Astrocyte (in vitro differentiated cells and primary cell): ENCODE data around the gene SGCE. TPM values are rescaled to one million over a fixed set of nuclear protein-coding genes. Genes with fewer than 3 reads are reported as not detected.

Experiments used
- DNase-seq: peaks from one replicate; pipeline ENCODE4 v3.0.0-alpha.2; 2010; ENCODE audit warnings: low read depth
- FAIRE-seq: peaks from 2 replicates; lab custom pipeline; 2011; peaks lifted over from hg19 to GRCh38; lab: Jason Lieb, UNC
- H2AFZ ChIP-seq: 2 replicates; pipeline ENCODE4 v1.6.0; 2012; ENCODE audit warnings: low read depth, low read length, inconsistent platforms
- H3K27ac ChIP-seq: 2 replicates; pipeline ENCODE4 v1.5.1; 2011; ENCODE audit warnings: low read depth, low read length, inconsistent platforms
- H3K27me3 ChIP-seq: 2 replicates; pipeline ENCODE4 v1.6.0; 2011; ENCODE audit warnings: low read length, inconsistent platforms; ENCODE audit not compliant: insufficient read depth
- H3K36me3 ChIP-seq: 2 replicates; pipeline ENCODE4 v1.5.1; 2011; ENCODE audit warnings: low read length, inconsistent platforms; ENCODE audit not compliant: insufficient read depth
- H3K4me1 ChIP-seq: 2 replicates; pipeline ENCODE4 v1.5.1; 2011; ENCODE audit warnings: low read length, inconsistent platforms; ENCODE audit not compliant: insufficient read depth
- H3K4me2 ChIP-seq: 2 replicates; pipeline ENCODE4 v1.6.0; 2012; ENCODE audit warnings: low read length, inconsistent platforms
- H3K4me3 ChIP-seq: 2 replicates; pipeline ENCODE4 v1.5.1; 2011; ENCODE audit warnings: low read depth, mild to moderate bottlenecking, low read length, inconsistent platforms; ENCODE audit not compliant: insufficient read depth
- H3K79me2 ChIP-seq: 2 replicates; pipeline ENCODE4 v1.6.0; 2012; ENCODE audit warnings: mild to moderate bottlenecking, low read length, inconsistent platforms; ENCODE audit not compliant: insufficient read depth
- H3K9ac ChIP-seq: 2 replicates; pipeline ENCODE4 v1.6.0; 2012; ENCODE audit warnings: mild to moderate bottlenecking, low read length, inconsistent platforms
- H3K9me3 ChIP-seq: 2 replicates; pipeline ENCODE4 v1.5.1; 2012; ENCODE audit warnings: low read depth, mild to moderate bottlenecking, low read length, inconsistent platforms; ENCODE audit not compliant: insufficient read depth
- H4K20me1 ChIP-seq: 2 replicates; pipeline ENCODE4 v1.6.0; 2012; ENCODE audit warnings: low read length, inconsistent platforms; ENCODE audit not compliant: insufficient read depth
- H3K27ac Mint-ChIP-seq: one replicate; pipeline ENCODE4 v1.8.0; 2021; ENCODE audit warnings: mild to moderate bottlenecking, mixed read lengths; ENCODE audit not compliant: unreplicated experiment
- H3K27me3 Mint-ChIP-seq: one replicate; pipeline ENCODE4 v1.8.0; 2021; ENCODE audit warnings: low read depth, mixed read lengths; ENCODE audit not compliant: unreplicated experiment
- H3K36me3 Mint-ChIP-seq: one replicate; pipeline ENCODE4 v1.8.0; 2021; ENCODE audit warnings: low read depth, mixed read lengths; ENCODE audit not compliant: unreplicated experiment
- H3K4me1 Mint-ChIP-seq: one replicate; pipeline ENCODE4 v1.8.0; 2021; ENCODE audit warnings: low read depth, mixed read lengths; ENCODE audit not compliant: unreplicated experiment
- H3K4me3 Mint-ChIP-seq: one replicate; pipeline ENCODE4 v1.8.0; 2021; ENCODE audit warnings: mild to moderate bottlenecking, moderate library complexity, mixed read lengths; ENCODE audit not compliant: unreplicated experiment
- H3K9me3 Mint-ChIP-seq: one replicate; pipeline ENCODE4 v1.8.0; 2021; ENCODE audit warnings: mild to moderate bottlenecking, mixed read lengths; ENCODE audit not compliant: unreplicated experiment
- CTCF ChIP-seq: IDR thresholded peaks from 2 replicates; pipeline ENCODE4 v1.5.1; 2011; ENCODE audit warnings: low read depth, mild to moderate bottlenecking, inconsistent platforms, low read length, moderate library complexity; ENCODE audit not compliant: insufficient read depth
- EZH2 ChIP-seq: IDR thresholded peaks from 2 replicates; pipeline ENCODE4 v1.6.1; 2012; ENCODE audit warnings: mild to moderate bottlenecking, low read length, inconsistent platforms; ENCODE audit not compliant: insufficient read depth
- total RNA-seq: library from RNA; stranded (reverse); gene quantifications from 2 replicates; pipeline ENCODE4 v1.2.1, GENCODE V29; 2021

The SGCE gene
- total RNA-seq, 1 donor from 2014 or later = 33.4 TPM

- H3K36me3 Mint-ChIP-seq = peaks cover 5% of the 10 kb centered on the region
- no peak for FAIRE-seq
- Histone ChIP-seq H3K36me3 (no peaks in the 10 kb centered on the region), H3K4me2 (no peak overlapping the region), H4K20me1 (no peaks in the 10 kb centered on the region), H3K4me3 (no peak overlapping the region), H3K27me3 (no peaks in the 10 kb centered on the region), H3K9me3 (no peaks in the 10 kb centered on the region), H2AFZ (no peak overlapping the region), H3K4me1 (no peaks in the 10 kb centered on the region), H3K79me2 (no peaks in the 10 kb centered on the region), H3K27ac (no peak overlapping the region), H3K9ac (no peak overlapping the region)
- H3K4me1 Mint-ChIP-seq = no peaks in the 10 kb centered on the region
- peaks cover 3% of the 10 kb centered on the region for H3K9me3 Mint-ChIP-seq
- no peak overlapping the region for H3K27ac Mint-ChIP-seq
- no peak for DNase-seq
- no peak overlapping the region for H3K4me3 Mint-ChIP-seq
- no peaks in the 10 kb centered on the region for H3K27me3 Mint-ChIP-seq
- TF ChIP-seq EZH2 (no peak), CTCF (no peak)
Measured at GRCh38 chr7:94609561-94609960, 46.4 kb downstream of the SGCE start.

- Mint-ChIP-seq H3K36me3 (peaks cover 9% of the 10 kb centered on the region), H3K9me3 (peaks cover 3% of the 10 kb centered on the region), H3K4me3 (no peak overlapping the region), H3K27ac (no peak overlapping the region), H3K27me3 (no peaks in the 10 kb centered on the region), H3K4me1 (no peaks in the 10 kb centered on the region)
- Histone ChIP-seq H3K9me3 (no peaks in the 10 kb centered on the region), H3K27ac (no peak overlapping the region), H3K9ac (no peak overlapping the region), H3K27me3 (no peaks in the 10 kb centered on the region), H2AFZ (no peak overlapping the region), H4K20me1 (no peaks in the 10 kb centered on the region), H3K79me2 (no peaks in the 10 kb centered on the region), H3K4me1 (no peaks in the 10 kb centered on the region), H3K4me2 (no peak overlapping the region), H3K4me3 (no peak overlapping the region), H3K36me3 (no peaks in the 10 kb centered on the region)
- no peak for TF ChIP-seq EZH2
- TF ChIP-seq CTCF = no peak
- no peak for DNase-seq
- no peak for FAIRE-seq
Measured at GRCh38 chr7:94605031-94605430, 50.9 kb downstream of the SGCE start.

- Histone ChIP-seq H3K9me3 (no peaks in the 10 kb centered on the region), H3K4me3 (no peak overlapping the region), H3K79me2 (no peaks in the 10 kb centered on the region), H3K27ac (no peak overlapping the region), H3K36me3 (peaks cover 6% of the 10 kb centered on the region), H4K20me1 (no peaks in the 10 kb centered on the region), H2AFZ (no peak overlapping the region), H3K27me3 (no peaks in the 10 kb centered on the region), H3K9ac (no peak overlapping the region), H3K4me2 (no peak overlapping the region), H3K4me1 (no peaks in the 10 kb centered on the region)
- H3K9me3 Mint-ChIP-seq = peaks cover 3% of the 10 kb centered on the region
- H3K4me1 Mint-ChIP-seq = no peaks in the 10 kb centered on the region
- TF ChIP-seq CTCF (no peak), EZH2 (no peak)
- H3K27me3 Mint-ChIP-seq = no peaks in the 10 kb centered on the region
- H3K4me3 Mint-ChIP-seq = no peak overlapping the region
- no peak for FAIRE-seq
- H3K27ac Mint-ChIP-seq = no peak overlapping the region
- no peak for DNase-seq
- peaks cover 3% of the 10 kb centered on the region for H3K36me3 Mint-ChIP-seq
Measured at GRCh38 chr7:94602181-94602580, 53.8 kb downstream of the SGCE start.
